ENCODE results near the gene RBM48.
"Not testable (repeated sequence)": the region's sequence is repeated elsewhere in the genome, so short reads cannot be mapped to it uniquely, and the experiment has no call there.

Gene RBM48

GRCh38 chr7:92528188-92528957, at the start of gene RBM48, which contains the start of gene PEX1:
RBM48 (plus strand) TSS chr7:92528795; CDS start chr7:92528814, 19 bp downstream.
PEX1 (minus strand) TSS chr7:92528520; CDS start chr7:92528435, 85 bp downstream.
- DNase-seq: peak; percentile 92 to 93

- not testable (repeated sequence) for DNase-seq
Measured at GRCh38 chr7:92479146-92479545, 49.4 kb upstream of the RBM48 start.

GRCh38 chr7:92483624-92484023, 45.0 kb upstream of the RBM48 start:
- DNase-seq: not testable (repeated sequence)

- not testable (repeated sequence) for DNase-seq
Measured at GRCh38 chr7:92484226-92484625, 44.4 kb upstream of the RBM48 start.

- no peak for DNase-seq
Measured at GRCh38 chr7:92485267-92485892, 43.2 kb upstream of the RBM48 start.

GRCh38 chr7:92485974-92486373, 42.6 kb upstream of the RBM48 start:
- no peak for DNase-seq

GRCh38 chr7:92487804-92488203, 40.8 kb upstream of the RBM48 start:
- no peak for DNase-seq

GRCh38 chr7:92489634-92490033, 39.0 kb upstream of the RBM48 start:
- no peak for DNase-seq

GRCh38 chr7:92496876-92497275, 31.7 kb upstream of the RBM48 start:
- no peak for DNase-seq

- DNase-seq: no peak
Measured at GRCh38 chr7:92498557-92498956, 30.0 kb upstream of the RBM48 start.

GRCh38 chr7:92503767-92504166, 24.8 kb upstream of the RBM48 start:
- DNase-seq: no peak

- no peak for DNase-seq
Measured at GRCh38 chr7:92504563-92504962, 24.0 kb upstream of the RBM48 start.

GRCh38 chr7:92506363-92506762, 22.2 kb upstream of the RBM48 start:
- DNase-seq: no peak

- DNase-seq: no peak
Measured at GRCh38 chr7:92508946-92509345, 19.6 kb upstream of the RBM48 start.

- DNase-seq: no peak
Measured at GRCh38 chr7:92513167-92513902, 15.3 kb upstream of the RBM48 start.

- DNase-seq: no peak
Measured at GRCh38 chr7:92517631-92518030, 11.0 kb upstream of the RBM48 start.

- DNase-seq: no peak
Measured at GRCh38 chr7:92520024-92520423, 8.6 kb upstream of the RBM48 start.

- DNase-seq: no peak
Measured at GRCh38 chr7:92523110-92523509, 5.5 kb upstream of the RBM48 start.

GRCh38 chr7:92527300-92528187, 1.1 kb upstream of the RBM48 start:
- DNase-seq: peak; percentile 64 to 66

GRCh38 chr7:92528958-92529264, 316 bp downstream of the RBM48 start:
- DNase-seq: no peak

- DNase-seq: no peak
Measured at GRCh38 chr7:92534572-92534971, 6.0 kb downstream of the RBM48 start.

- not testable (repeated sequence) for DNase-seq
Measured at GRCh38 chr7:92543542-92543941, 14.9 kb downstream of the RBM48 start.

GRCh38 chr7:92545116-92545515, 16.5 kb downstream of the RBM48 start:
- not testable (repeated sequence) for DNase-seq
